NCI-H446 (cell line): ENCODE results near the gene MAP7.
"Not testable (repeated sequence)": the region's sequence is repeated elsewhere in the genome, so short reads cannot be mapped to it uniquely, and the experiment has no call there.

Experiments used
- DNase-seq, 2 experiments: peaks; one replicate each; lab custom pipeline; 2025; lab: John Stamatoyannopoulos, UW

MAP7 gene

DNA sequence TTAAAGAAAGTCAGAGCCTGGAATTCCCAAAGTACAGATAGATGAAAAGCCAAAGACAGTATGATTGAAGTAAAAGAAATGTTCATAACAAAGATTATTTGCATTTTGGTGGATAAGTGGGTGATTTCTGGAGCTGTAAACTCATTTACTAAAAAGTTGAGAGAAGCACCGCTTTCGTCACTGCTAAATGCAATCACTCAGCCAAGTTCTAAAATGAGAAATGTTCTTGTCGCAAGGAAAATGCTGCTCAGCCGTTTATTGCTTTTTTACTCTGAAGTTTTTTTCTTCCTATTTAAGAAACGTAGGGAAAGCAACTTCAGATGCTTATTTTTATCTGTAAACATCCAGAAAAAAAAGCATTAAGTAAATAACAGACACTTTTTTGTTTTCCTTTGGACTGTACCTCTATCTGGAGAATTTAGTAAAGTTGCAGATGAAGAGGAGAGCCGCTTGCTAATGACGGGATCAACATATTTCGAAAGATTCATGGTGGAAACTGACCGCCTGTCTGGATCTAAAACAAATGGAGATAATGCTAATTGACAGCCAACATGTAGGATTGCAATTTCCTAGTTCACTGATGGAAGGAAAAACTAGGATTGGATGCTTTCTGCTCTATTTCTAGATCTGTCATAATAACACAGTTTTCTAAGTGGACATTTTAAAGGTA is 166.8 kb downstream of the MAP7 start:
- no peak for DNase-seq

DNA sequence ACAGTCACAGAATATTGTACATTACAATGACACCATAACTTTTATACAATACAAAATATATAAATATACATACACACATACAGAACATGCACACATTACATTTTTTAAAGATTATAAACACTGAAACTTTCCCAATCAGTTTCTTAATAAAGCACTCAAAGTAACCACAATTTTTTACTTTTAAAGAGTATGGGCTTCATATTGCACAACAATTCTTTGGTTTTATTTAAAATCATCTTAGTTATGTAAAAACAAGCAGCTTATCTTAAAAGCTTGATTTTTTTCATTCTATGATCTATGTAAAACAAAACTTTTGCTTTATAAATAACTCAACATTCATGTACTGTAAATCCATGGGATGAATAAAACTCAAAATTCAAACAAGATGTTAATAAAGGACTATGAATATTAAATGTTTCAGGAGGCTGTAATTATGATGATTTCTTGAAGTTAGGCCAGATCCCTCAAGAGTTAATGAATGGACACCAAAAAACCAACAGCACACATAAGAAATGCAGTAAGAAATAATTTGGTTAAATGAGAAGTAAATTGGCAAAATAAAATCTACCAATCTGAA is 167.5 kb downstream of the MAP7 start:
- no peak for DNase-seq

DNA sequence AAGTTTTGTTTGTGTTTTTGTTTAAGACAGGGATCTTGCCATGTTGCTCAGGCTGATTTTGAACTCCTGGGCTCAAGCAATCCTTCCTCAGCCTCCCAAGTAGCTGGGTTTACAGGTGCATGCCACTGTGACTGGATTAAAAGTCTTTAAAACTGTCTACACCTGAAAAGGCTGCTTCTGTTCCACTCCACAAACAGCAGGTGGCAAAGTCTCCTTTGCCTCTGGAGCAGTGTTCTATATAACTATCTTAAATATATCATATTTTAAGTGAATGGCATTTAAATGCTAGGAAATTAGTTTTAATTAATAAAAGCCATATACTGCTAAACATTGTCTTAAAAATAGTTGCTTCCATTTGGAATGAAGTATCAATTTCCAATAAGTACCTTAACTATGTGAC is 171.3 kb downstream of the MAP7 start:
- DNase-seq = no peak

DNA sequence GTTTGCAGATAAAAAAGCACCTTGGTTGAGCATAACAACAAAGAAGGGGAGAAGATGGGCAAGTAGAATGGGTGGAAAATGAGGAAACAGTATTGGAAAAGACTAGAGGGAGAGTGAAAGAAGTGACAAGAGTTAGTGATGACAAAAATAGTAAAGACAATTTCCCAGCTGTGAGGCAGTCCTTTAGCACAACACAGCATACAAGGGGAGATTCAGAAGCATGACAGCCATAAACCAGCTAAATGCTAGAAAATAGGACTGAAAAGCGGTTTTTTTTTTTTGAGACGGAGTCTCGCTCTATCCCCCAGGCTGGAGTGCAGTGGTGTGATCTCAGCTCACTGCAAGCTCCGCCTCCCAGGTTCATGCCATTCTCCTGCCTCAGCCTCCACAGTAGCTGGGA is 174.4 kb downstream of the MAP7 start:
- not testable (repeated sequence) for DNase-seq

DNA sequence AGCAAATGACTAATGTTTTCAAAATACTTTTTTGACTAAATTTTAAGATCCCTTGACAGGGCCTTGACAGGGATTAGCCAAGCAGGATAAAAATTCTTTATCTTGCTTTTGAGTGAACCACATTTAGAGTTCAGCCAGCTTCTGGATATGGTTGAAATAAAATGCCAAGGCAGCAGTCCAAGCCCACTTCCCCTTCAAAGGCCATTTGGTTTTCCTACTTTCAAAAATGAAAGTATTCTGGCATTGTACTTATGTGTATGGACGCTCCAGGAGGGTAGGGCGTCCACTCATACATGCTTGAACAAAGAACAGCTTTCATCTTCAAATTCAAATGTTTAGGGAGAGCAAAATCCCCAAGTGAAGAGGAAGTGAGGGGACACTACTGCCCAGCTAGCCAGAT is 178.3 kb downstream of the MAP7 start:
- no peak for DNase-seq

DNA sequence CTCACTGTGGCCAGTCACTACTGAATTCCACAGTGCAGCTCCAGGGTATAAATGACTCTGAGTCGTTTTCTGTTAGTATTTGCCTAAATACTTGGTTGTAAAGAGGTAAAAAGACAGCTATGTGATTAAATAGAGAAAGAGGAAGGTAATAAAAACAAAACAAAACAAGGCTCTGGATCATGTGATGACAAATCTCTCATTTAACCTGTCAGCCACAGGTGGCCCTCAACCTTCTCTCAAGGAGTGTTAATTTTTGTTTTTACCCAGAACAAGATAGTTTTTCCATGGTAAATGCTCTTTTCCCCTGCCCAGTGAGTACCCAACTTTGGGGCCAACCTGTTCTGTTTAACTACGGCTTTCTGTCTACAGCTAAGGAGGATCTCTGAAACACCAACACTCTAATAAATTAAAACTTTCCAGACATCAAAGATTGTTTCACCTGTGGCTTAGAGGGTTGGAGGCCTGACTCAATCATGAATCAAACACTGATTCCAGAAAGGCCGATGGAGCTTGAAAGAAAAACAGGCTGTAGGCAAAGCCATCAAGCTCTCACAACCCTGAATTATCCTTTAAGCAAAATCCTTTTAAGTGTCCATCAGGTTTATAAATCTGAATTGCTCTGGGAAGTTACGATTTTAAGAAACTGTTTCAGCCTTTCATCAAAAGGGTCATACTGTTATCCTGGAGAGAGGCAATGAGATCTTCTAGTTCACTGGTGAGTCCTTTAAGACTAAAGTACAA is 179.1 kb downstream of the MAP7 start:
- no peak for DNase-seq

DNA sequence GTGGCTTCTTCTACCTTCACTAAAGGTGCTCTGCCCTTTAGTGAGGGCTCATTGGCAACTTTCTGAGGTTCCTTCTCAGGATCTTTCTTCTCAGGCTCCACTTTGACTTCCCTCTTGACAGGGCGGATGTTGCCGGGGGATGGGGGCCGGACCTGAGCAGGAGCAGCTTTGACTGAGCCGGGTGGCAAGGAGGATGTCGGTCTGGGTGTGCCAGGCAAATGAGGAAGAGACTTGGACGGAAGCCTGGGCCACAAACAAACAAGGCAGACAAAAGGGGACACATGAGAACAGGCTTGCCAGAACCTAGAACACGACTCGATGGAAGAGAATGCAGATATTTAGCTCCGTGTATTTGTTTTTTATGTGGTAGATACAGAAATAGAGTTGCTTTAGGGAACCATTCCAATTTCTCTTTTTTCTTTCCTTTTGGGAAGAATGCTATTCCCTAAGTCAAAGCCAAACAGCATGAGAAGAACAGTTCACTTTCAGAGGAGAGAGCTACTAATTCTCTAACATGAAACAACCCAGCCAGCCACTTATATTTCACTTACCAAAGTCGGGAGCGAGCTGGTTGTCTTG is 184.4 kb downstream of the MAP7 start:
- no peak for DNase-seq

DNA sequence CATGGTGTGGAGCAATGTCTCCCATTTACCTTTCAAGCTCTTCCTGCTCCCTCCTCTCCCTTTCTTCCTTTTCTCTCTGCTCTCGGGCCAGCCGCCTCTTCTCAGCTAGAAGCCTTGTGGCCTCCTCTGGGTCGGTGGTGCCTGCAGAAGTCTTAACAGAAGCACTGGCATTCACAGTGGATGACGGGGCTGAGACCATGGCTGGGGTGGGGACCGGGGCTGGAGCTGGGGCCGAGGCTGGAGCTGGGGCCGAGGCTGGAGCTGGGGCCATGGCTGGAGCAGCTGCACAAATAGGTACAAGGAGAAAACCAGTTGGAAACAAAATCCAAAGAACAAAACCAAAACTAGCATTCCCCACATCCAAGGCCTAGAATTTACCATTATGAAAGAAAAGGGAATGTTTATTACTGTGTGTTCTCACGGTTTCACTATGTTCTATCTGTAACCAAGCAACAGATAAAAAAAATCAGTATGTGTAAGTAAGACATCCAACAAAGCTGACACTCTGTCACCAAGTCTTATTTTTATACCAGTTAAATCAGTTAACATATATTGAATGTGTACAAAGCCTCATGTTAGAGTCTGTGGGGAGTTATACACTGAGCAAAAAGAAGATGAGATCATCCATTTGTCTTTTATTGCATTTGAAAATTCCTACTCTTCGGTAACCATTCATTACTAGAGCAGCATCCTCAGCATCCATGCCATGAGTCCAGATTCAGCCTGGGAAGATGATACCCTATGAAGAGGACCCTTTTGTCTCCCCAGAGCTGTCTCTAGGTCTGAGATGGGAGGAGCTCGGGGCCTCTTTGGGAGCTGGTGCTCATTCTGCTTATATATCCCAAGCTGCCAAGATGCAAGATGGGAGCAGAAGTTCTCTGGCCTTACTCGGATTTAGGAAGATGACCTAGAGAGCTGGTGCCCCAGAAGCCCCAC is 187.5 kb downstream of the MAP7 start:
- no peak for DNase-seq

DNA sequence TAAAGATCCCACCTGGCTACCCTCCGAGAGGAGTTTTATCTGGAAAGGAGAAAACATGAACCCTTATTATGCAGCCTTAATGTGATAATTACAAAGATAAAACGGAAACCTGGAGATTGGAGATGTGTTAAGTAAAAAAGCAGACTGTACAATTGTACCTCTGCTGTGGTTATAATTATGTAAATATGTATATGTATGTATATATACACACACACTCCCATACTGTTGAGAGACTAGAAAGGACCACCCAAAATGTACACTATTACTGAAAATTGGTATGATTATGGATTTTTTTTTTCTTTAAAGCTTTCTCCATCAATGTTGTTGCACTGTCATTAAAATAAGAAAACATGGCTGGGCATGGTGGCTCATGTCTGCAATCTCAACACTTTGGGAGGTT is 188.4 kb downstream of the MAP7 start:
- no peak for DNase-seq

DNA sequence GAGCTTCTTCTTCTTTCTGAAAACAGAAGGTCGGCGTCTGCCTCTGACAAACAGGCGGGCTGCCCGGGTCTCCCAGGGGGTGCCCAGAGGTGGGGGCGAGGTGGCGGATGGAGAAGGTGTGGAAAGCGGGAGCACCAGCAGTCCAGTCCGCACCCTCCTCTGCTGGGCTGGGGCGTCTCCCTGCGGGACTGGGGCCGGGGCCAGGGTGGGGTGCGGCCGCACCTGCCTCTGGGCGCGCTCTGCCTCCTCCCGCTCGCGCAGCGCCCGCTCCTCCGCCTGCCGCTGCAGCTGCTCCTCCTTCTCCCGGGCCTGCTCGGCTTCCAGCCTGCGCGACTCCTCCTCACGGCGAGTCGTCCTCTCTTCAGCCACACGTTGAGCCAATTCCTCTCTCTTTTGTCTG is 189.4 kb downstream of the MAP7 start:
- DNase-seq = no peak

DNA sequence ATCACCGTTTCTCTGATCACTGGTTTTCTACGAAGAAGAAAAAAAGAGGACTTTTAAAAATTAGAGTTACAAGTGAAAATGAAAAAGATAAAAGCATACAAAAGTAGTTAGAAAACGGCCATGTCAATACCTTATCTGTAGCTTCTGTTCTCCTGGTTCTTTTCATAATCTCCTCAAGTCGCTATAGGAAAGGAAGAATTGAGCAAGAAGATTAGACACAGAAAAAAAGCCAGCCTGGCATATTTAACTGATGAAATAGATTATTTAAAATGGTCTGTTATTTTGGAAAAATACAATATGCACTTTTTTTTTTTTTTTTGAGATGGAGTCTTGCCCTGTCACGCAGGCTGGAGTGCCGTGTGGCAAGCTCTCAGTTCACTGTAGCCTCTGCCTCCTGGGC is 190.4 kb downstream of the MAP7 start:
- DNase-seq = no peak

DNA sequence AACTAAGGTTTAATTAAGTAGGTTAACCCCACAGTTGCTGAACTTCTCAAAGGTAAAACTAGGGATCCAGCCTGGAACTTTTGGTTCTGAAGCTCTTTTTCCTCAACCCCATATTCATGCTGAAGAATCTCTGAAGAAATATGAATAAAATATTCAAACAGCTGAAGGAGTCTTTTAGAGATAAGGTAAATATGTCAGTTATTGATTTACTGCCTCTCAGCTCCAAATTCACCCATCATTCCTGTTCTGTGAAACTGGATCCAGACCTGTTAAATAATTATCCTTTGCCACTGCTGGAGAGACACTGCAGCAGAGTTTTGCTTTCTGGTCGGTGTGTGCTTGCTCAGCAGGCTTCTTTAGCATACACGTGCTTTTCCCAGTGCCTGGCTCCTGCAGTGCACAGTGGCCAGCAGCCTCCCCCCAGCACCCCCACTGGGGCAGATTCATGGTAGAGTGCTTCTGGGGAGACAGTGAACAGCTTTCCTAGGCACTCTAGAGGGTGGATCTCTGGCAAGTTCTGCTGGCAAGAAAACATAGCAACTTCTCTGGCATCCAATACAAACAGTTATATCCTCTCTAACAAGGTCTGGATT is 198.6 kb downstream of the MAP7 start:
- DNase-seq = peak in 1 of 2 experiments; percentile 5

DNA sequence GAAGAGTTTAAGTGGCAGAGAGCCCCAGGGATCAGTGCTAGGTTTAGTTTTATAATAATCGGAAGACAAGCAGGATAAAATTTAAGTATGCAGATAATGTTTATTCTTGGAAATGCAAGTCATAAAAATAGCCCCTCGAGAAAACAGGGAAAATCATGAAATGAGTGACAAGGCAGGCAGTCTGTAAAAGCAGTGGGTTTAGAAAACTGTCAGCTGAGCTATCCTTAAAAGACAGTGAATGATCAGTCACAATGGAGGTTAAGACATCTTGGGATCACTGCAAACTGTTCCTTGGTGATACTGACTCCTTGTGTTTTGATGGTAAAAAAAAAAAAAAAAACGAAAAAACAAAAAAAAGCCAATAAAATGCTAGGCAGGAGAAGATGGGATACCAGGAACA is 199.3 kb downstream of the MAP7 start:
- DNase-seq = no peak

DNA sequence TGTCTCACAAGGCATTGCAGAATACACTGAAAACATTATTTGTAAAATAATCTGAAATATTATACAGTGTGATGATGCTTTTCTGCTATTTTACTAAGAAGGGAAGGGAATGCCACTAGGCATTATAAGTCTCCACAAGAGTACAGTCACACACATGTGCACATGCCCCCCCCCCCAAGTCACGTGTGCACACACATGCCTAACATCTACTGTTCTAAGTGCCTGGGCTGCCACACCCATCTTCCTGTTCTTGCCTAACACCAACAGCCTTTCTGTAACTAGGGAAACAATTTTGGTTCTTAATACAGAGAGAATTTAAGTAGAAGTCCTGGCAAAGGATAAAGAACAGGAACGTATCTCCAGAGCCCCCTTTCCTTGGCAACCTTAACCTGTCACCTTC is 202.4 kb downstream of the MAP7 start:
- DNase-seq = no peak

DNA sequence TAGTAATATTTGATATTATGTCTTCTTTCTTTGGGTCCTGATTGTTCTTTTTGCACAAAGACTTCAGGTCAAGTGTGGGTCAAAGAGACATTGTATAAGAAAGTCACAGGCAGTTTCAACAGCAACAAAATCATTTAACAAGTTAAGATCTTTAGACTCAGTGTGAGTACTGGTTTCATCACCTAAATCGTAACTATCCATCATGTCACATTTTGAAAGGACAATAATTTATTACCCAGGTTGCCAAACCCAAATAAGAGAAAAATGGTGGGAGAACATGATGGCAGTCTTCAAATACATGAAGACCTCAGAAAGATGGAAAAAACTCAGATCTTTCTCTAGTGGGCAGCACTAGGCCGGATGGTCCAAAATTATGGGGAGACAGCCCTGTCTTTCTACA is 205.1 kb downstream of the MAP7 start:
- DNase-seq = no peak

DNA sequence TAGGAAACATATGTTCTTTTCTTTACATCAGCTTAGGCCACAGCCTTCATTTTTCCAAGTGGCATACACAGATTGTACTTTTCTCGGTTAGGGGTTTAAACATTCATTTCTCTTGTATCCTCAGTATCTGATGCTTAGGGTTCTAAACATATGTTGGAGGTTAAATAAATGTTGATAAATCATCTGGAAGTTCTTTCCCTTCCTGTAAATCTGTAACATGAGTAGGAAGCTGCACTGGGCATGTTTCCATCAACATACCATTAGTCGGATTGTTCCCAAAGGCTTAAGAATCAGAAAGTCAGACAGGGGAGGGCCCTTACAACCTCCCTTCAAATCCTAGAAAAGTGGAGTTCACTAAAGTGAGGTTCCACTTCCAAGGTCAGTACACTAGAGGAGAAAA is 205.8 kb downstream of the MAP7 start:
- DNase-seq = no peak

DNA sequence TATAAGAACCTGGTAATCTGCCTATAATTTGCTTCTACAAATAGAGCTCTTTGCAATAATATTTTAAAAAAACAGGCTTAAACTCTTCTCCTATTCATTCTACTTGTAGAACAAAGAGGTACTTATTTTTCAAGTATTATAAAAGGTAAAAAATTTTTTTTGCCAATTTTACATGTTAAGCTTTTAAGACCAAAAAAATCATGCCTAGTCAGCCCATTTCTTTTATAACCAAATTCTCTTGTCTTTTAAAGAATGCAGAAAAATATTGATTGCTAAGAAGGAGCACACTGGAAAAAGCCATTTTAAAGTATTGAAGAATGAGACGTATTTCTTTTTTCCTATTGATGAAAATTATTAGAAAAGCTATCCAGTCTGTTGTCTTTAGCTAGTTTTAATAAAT is 206.5 kb downstream of the MAP7 start:
- DNase-seq = no peak

DNA sequence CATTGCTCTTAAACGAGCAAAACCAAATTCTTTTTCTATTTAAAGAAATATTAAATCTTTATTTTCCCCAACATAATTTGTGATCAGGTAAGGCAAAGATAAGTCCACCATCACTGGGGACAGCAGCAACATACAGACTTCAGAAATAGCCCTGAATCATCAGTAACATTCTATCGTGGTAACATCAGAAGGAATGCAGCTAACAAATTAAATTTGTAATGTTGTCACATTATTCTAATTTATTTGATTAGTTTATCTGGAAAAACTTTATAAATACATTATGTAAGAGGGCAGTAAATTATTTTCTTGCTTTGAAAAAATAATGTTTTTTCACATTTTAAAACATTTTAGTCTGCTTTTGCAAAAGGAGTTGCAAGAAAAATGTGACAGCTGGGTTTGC is 206.9 kb downstream of the MAP7 start:
- DNase-seq = no peak

DNA sequence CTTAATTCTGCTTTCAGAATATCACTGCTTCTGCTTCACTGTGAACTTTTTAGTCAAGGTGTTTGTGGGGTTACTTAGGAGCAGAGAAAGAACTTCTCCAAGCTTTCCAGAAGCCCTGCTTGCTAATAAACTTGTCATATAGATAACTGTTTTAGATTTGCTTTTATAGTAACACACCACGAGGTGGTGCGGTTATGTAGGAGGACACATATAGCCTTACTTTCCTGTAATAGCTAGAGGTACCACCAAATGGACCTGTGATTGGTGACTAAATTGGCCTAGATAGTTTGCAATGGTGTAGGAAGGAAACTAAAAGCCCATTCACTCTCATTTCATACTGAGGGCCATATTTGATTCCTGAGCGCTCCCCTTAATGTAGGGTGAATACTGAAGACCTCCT is 208.3 kb downstream of the MAP7 start:
- DNase-seq = no peak

DNA sequence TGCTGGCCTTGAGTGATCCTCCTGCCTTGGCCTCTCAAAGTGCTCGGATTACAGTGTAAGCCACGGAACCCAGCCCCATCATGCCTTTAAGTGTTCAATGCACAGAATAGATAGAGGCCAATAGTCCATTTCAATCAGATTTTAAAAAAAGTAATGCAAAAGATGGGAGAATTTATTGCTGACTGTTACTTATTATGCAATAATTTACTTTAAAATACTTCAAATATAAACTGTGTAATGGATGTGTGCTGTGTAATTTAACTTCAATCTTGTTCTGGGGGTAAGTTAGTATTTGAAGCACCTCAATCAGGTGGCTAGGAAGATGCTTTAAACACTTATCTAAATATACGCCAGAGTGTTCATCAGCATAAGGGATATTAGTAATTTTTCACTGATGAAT is 208.9 kb downstream of the MAP7 start:
- DNase-seq = no peak

DNA sequence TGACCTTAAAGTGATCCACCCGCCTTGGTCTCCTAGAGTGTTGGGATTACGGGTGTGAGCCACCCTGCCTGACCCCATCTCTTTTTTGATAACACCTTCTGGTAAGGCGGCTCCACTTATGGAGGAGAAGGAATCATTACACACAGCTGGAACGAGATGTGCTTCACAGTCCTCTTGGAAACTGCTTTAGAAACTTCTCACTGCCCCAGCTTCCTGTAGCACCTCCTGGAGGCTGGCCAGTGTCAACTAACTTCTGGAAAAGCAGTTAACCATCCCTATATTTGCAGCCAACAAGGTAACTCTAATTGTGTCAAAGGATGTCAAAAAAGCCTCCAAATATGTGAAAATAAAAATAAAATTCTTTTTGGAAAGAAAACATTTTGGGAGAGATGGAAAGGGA is 211.7 kb downstream of the MAP7 start:
- no peak for DNase-seq

DNA sequence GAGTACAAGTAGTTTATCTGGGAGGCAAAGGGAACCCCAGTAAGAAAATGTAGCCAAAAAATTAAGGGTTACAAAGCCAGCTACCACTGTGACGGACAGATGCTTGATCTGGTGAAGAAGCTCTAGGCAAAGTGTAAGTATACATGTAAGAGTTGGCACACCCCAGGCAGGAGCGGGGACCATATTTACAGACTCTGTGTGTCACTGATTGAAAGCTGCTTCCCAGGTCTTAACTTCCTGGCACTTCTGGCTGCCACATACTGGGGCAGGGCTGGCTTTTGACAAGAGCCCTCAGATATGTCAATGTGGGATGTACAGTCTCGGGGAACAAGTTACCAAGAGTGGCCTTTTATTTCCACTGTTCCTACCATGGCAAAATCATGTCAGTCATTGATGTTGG is 212.6 kb downstream of the MAP7 start:
- no peak for DNase-seq
